GM19324 (cell line): ENCODE data around the gene C6orf136.

ENCODE experiments used
- ATAC-seq: cut with Tn5 transposase; IDR thresholded peaks from one replicate; pipeline ENCODE4 v1.9.1; 2021; ENCODE audit warnings: mild to moderate bottlenecking, moderate library complexity; ENCODE audit not compliant: unreplicated experiment, low FRiP score

Gene C6orf136

DNA sequence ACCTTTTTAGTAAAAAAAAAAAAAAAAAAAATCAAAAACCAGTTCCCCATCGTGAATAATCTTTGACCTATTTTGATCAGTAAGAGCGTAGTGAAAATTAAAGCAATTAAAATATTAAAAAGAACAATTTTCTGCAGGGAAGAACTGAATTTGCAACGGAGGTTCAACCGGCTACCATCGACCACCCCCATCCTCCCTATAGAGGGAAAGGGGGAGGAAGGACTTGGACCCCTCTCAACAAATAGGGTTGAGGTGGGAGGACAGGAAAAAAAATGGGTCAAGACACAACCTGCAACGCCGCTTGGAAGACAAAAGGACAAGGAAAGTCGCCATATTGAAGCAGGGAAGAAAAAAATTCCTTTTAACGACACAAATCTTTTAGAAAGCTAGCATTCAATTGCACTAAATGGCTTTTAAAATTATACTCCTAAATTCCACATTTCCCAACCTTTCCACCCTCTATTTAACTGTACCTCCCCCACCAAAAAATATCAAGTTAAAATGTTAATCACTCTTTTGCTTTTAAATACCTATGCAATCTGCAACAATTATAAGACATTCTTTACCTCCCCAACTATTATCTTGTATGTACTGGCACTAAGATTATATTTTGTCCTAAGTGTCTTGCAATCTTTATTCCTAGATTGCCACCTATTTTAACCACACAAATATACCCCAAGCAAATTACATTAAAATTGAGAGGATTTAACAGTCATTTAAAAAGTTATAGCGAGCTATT lies 31.5 kb upstream of the C6orf136 start:
- no peak for ATAC-seq

DNA sequence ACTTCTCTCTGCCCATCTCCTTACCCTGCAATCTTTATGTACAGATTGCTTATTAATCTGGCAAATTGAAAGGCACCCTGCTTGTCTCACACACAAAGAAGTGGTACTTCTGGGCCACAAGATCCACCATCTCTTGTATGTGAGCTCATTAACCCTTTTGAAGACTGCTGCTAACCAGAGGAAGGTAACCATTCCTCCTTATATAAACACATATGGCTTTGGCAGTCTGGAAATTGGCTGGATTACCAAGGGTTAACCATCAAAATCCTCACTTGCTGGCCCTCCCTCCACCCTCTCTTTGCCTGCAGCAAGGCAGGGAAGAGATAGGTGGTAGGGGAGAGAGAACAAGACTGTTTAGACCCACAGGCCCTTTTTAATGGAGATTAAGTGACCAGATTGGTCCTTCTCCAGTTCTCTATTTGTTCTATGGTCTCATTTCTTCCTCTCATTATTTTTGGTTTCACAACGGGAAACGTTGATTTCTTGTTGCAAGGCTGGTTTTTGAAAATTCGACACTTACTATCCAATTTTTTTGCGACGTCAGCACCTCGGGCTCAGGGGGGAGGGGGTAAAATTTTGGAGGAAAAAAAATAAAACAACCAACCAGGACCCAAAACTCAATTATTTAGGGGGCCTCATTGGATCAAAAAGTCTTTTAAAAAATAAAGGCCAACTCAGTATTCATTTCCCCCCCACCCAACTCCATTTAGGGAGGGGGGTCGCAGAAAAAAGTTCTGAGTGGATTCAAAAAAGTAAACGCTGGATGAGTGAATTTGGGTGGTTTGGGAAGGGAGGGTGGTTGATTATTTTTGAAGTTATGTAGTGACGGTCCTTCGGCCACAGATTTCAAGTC lies 30.7 kb upstream of the C6orf136 start:
- ATAC-seq, result no peak

DNA sequence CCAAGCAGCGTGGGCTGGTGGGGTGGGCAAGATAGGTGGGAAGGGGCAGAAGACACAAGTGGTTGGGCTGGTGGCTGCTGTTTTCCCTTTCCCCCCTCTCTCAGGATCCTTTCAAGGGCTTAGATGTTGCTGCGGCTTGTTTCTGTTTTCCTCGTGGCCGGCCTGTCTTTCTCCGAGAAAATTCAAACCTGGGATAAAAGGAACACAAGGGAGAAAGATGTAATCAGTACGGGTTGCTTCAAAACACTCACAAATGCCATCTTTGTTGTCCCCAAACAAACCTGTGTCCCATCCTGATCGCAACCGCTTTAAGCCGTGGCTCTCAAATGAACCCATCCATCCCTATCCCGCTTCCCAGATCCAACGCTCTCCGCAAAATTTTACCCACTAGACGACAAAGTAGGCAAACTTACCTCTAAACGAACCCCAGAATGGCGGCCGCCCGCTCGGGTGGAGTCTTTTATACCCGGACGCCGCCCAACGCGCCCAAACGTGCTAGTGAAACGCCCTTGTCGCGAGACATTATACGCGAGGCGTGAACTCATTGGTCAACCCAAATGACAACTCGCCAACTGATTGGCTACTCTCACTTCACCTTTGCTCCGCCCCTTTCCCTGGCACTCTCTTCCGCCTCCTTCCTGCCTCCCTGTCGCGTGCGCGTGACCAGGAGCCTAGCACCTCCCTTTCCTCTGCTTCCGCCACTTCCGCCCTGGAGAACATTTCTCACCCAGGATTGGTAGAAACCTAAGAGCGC lies 29.9 kb upstream of the C6orf136 start, which contains the start of gene PPP1R10:
Gene PPP1R10 (minus strand): TSS at position 433 of the 754 bp plus-strand sequence. CDS start 7,299 bp downstream, outside the sequence.
- ATAC-seq, result peak; percentile 91

DNA sequence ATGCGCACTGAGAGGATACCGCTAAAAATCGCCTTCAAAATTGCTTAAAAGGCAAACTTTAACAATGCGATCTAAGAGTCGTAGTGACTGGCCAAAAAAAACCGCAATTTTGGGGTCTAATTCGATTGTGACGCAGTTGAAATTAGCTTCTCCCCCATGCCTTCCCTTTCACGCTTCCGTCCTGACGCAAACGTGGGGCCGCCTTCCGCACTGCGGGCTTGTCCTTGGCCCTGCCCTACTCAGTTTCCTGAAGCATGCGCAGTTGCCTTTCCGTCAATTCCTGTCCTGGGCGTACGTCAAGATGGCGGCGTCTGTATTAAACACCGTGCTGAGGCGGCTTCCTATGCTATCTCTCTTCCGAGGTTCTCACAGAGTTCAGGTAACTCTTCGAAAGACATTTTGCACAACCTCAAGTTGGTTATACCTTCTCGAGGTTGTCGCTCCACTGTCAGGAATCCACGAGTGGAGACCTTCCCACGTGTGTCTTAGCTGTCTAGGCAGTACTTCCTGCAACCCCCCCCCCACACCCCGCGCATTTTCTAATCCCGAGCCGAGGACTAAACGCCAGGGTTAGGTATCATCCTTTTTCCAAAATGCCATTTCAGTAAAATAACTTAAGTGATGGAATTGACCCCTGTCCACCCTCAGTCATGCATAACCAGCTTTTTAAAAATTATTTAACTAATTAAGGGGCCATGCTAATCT lies 29.2 kb upstream of the C6orf136 start, which contains the start of gene MRPS18B:
Gene MRPS18B (plus strand): TSS at position 276 of the 705 bp plus-strand sequence. CDS start 26 bp downstream, at position 302.
- peak; percentile 83 for ATAC-seq

DNA sequence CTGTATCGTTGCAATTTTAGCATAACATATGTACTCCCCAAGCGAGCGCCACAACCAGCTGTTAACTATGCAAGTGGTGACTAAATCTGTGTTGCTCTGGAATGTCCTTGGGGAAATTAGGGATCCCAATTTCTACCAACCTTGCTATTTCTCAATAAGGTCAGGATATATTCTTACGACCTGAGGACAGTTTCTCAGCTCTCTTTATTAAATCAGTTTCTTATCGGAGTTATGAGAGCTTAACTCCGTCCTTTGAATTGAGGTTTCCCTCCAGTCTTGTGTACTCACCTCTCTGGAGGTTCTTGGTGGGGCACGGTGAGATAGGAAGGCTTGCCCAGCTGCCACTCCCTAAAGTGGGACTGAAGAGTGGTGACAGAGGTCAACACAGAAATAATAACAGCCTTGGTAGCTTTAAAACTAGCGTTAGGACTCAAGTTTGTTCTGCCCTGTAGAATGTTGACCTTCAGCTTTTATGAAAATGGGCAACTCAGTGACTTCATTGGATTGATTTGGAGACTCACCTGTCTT lies 28.6 kb upstream of the C6orf136 start:
- no peak for ATAC-seq

DNA sequence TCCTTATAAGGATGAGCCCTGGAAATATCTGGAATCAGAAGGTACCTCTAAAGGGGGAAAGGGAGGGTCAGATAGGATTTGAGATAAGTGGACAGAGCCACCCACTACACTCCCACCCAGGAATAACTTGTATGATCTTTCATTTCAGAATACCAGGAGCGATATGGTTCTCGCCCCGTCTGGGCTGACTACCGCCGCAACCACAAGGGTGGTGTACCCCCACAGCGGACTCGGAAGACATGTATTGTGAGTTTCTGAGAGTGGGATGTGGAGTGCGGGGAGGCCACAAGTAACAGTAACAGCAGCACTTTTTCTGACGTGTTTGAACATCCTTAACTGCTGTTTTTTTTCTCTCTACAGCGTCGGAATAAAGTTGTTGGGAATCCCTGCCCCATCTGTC lies 27.4 kb upstream of the C6orf136 start:
- no peak for ATAC-seq

DNA sequence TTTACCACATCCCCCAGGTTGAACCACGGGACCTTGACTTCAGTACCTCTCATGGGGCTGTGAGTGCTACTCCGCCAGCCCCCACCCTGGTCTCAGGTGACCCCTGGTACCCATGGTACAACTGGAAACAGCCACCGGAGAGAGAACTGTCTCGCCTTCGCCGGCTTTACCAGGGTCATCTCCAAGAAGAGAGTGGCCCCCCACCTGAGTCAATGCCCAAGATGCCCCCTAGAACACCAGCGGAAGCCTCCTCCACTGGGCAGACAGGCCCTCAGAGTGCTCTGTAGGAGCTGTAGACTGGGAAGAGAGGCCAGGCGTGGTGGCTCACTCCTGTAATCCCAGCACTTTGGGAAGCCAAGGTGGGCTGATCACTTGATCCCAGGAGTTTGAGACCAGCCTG lies 21.4 kb upstream of the C6orf136 start:
- no peak for ATAC-seq

DNA sequence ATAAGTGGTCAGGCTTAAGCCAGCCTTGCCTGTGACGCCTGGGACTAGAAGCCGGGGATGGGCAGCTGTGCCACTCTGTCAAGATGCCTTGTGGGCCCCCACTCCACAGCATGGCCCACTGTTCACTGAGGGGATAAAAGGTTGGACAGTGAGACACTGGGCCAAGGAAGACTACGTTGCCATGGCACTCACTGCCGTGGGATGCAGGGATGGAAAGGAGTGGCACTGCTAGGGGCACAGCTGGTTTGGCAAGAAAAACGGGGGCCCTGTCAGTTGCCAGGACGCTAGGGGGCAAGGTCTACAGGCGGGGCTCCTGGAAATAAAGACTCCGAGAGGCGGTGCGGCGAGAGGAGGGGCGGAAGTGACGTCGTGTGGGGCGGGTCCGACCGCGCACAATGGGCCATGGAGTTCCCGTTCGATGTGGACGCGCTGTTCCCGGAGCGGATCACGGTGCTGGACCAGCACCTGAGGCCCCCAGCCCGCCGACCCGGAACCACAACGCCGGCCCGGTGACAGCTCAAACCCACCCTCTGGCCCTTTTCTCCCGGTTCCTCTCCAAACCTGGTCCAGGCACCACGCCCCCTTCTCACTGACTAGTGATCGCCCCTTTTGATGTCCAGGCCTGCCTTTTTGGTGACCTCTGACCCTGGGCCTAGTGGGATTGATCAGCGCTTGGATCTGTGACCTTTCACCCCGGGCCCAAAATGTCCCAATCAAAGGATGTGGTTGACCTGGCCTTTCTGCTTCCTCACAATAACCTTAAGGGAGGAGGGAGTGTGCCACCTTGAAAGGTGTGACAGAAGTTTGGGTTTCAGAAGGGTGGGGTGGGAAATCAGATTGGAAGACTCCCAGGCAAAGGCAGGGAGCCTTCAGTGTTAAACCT lies 20.2 kb upstream of the C6orf136 start, which contains the start of gene ATAT1:
Gene ATAT1 (plus strand): TSS at position 391 of the 883 bp plus-strand sequence.
- ATAC-seq, result peak; percentile 75

DNA sequence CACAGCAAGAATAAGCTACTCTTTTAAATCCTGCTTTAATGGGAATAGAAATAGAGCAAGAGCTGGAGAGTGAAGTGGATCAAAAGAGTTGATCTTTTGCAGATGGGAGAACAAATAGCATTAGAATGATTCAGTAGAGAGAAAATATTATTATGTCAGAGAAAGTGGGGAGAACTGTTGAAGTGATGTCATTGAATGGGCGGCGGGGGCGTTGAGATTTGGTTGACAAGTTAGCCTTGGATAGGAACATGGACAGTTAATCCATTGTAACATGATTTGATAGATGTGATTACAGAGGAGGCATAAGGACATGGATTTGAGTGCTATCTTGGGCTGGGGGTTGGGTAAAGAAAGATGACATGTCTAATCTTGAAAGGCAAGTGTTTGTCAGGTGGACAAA lies 11.1 kb upstream of the C6orf136 start:
- ATAC-seq, result no peak

DNA sequence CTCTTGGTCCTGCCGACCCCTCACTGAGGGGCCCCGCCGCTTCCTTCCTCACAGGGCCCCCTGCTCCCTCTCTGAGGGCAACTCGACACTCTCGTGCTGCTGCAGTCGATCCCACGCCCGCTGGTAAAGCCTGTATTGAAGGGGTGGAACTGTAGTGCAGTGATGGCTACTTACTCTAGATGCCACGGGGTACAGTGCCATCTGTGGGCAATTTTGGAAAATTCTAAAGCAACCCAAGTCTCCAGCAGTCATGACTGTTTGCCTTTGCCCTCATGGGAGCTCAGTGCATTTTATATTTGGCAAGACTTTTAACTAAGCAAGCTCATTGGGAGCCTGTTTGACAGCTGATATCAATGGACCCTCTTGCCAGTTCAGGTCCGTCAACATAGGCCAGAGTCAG lies 6.5 kb upstream of the C6orf136 start:
- ATAC-seq, result no peak

DNA sequence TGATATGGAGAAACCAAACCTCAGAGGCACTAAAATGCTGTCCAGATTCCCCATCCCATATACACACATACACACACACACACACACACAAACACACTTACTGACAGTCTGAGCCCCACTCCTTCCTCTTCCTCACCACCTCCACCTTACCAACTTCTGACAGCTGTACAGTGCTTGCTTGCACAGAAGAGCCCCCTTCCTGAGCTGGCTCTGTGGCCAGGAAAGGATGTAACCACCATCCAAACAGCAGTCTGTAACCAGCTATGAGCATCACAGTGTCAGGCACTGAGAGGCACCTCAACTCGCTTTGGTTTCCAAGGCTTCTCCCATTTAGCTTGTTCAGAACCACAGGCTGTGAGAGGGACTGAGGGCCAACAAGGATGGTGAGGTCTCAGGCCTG lies 5.9 kb upstream of the C6orf136 start:
- ATAC-seq, result no peak

DNA sequence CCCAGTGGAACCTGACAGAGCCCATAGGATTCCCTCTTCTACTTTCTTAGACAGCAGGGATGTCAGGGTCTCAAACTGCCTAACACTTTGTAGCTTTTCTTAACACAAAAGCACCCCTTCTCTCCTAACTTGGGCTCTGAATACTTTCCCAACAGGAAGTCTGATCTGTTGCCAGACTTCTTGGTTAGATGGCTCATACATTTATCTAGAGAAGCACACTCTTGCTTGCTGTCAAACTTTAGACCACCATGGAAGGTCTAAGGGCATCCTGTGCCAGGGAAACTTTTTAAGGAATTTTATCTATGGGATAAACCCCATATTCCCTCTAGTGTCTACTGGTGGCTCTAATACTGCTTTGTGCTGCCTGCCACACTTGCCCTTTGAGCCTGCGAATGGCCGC lies 3.3 kb upstream of the C6orf136 start:
- ATAC-seq, result no peak

DNA sequence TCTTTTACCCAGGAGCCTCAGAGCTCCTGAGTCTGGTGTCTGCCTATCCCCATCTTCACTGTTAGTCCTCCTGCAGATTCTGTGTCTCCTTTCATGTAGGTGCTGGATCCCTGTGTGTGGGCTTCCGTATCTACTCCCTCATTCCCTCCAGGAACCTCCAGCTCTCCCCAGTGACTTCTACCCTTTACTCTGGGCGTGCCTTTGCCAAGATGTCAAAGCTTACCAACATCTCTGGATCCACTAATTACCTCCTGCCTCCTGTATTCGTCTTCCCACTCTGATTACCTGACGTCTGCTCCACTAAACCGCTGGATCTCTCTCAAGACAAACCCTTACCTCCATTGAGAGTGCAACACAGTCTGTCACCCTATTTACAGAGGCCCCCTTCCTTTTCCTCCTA lies 2.2 kb upstream of the C6orf136 start:
- no peak for ATAC-seq

DNA sequence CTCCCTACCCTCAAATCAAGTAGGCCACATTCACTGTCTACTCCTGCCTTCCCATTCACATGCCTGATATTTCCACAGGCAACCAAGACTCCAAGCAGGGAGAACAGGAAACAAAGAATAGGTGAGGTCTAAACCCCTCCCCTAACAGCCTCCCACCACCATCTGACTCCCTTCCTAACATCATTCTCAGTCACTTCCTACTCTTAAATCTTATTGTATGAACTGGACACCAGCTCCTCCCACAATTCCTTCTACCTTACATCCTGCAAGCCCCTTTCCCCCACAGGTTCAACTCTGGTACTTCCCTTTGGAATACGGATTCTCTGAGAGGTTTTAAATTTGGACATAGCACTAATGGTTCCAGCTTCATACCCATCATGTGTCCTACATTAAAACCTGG lies 944 bp upstream of the C6orf136 start:
- ATAC-seq, result no peak

DNA sequence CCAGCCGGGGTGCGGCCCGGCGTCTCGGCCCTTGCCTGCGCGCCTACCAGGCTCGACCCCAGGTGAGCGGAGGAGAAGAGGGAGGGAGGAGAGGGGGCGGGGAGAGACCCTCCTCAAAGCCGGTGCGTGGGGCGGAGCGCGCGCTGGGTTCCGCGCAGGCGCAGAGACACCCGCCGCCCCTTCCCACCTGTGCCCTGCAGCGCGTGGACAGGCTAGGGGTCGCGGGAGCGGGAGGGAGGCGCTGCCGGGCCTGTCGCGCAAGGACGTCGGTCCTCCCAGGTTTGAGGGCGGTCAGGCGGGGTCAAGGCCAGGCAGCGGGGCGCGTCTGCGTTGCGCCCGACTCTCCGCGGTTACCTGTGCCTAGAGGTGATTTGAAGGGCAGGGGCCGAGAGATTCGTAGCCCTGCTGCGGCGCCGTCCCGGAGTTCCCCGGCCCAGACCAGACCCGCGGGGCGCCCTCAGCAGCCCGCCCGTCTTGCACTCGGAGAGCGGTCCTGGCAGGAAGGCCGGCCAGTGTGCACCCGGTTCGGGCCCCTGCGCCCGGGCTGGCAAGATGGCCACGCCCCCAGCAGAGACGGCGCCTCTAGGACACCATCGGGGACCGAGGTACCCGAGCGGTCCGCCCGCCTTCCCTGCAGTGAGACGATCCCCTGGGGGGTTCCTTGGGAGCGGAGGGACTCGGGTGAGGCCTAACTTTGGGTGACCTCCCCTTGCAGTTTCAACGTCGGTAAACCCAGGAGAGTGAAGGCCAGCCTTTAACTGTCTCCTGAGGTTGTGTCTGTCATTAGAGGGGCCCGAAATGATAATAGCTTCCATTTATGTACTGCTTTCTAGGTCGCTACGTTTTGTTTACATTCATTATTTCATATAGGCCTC lies 546 bp downstream of the C6orf136 start:
- peak; percentile 81 for ATAC-seq

DNA sequence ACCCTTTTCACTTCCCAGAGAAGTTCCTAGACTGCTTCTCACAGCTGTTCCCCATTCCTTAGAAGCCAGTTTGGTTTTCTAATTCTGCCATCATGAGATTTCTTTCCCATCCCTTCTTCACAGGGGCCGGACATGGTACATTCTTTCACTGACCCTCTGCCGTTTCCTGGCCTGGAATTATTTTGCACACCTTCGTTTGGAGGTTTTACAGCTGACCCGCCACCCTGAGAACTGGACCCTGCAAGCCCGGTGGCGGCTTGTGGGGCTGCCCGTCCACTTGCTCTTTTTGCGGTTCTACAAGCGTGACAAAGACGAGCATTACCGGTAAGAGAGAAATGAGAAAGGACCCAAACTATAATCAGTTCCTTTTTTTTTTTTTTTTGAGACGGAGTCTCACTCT lies 4.2 kb downstream of the C6orf136 start:
- no peak for ATAC-seq

DNA sequence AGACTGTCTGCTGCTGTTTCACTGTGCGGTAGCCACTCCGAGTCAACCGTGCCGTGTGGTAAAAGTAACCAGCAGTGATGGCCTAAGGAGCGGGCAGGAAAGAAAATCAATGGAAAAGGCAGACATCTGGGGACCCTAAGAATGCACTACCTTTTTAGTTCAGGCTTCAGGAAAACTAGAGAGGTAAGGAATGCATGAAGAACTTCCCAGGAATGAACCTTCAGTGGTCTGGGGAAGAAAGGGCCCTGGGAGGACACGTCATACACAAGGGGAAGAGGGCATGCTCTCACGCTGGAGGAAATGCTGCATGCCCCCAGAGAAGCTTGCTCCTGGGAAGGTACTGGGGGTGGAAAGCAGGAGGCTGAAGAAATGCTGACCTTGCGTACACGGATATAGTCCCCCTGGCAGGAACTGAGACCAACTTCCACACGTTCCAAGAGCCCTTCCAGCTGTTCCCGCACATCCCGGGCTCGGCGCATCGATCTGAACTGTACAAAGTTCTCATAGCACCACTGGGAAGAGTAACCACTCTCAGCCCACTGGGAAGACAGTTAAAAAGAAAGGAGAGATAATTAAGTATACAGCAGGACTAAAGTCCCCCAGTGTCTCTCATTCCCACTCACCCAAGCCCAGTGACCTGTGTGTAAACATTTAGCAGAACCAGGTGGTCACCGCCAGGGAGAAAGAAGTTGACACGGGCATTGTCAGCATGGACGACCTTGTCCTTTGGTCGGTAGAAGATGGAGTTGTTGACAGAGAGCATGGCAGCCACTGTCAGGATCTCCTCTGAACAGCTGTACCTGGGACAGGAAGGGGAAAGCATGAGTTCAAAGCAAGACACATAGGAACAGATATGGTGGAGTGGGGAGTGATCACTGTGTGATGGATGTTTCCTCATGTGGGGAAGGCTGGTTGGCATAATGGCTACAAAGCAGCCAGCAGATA lies 8.1 kb downstream of the C6orf136 start:
- no peak for ATAC-seq
